Neural progenitor cell (in vitro differentiated cells): ENCODE data around the gene FGD6. TPM values are rescaled to one million over a fixed set of nuclear protein-coding genes. Genes with fewer than 3 reads are reported as not detected.

ENCODE experiments used
- DNase-seq: peaks from one replicate; pipeline ENCODE4 v3.0.0-alpha.2; 2016; ENCODE audit warnings: low spot score
- H2AFZ ChIP-seq: fragments of 200-600 bp; sonication (generic); replicated peaks from 2 replicates; pipeline ENCODE4 v1.6.1; 2016; ENCODE audit warnings: antibody characterized with exemption
- H3F3A ChIP-seq: fragments of 200-600 bp; sonication (generic); 2 replicates; pipeline ENCODE4 v1.6.1; 2016; ENCODE audit warnings: antibody characterized with exemption, low read depth
- H3K27ac ChIP-seq: fragments of 200-600 bp; sonication (generic); 2 replicates; pipeline ENCODE4 v1.5.1; 2016; ENCODE audit warnings: mild to moderate bottlenecking
- H3K27me3 ChIP-seq: fragments of 200-600 bp; sonication (generic); 2 replicates; pipeline ENCODE4 v1.6.1; 2016; ENCODE audit warnings: mild to moderate bottlenecking, moderate library complexity
- H3K36me3 ChIP-seq: fragments of 200-600 bp; sonication (generic); 2 replicates; pipeline ENCODE4 v1.5.1; 2016
- H3K4me1 ChIP-seq: fragments of 200-600 bp; sonication (generic); 2 replicates; pipeline ENCODE4 v1.6.1; 2016; ENCODE audit warnings: mixed run types
- H3K4me2 ChIP-seq: fragments of 200-600 bp; sonication (generic); 2 replicates; pipeline ENCODE4 v1.6.1; 2016
- H3K4me3 ChIP-seq: fragments of 200-600 bp; sonication (generic); 2 replicates; pipeline ENCODE4 v1.5.1; 2016
- H3K79me2 ChIP-seq: fragments of 200-600 bp; sonication (generic); 2 replicates; pipeline ENCODE4 v1.6.1; 2016; ENCODE audit warnings: low read depth
- H3K9ac ChIP-seq: fragments of 200-600 bp; sonication (generic); 2 replicates; pipeline ENCODE4 v1.6.1; 2016
- H3K9me3 ChIP-seq: fragments of 200-600 bp; sonication (generic); 2 replicates; pipeline ENCODE4 v1.5.1; 2016; ENCODE audit warnings: low read depth
- H4K20me1 ChIP-seq: fragments of 200-600 bp; sonication (generic); 2 replicates; pipeline ENCODE4 v1.6.1; 2016; ENCODE audit warnings: low read depth
- H3K27ac Mint-ChIP-seq: 3 replicates; pipeline ENCODE4 v1.8.0; 2021; ENCODE audit warnings: mixed read lengths
- H3K27me3 Mint-ChIP-seq: 2 replicates; pipeline ENCODE4 v1.8.0; 2022; ENCODE audit warnings: low read depth, mild to moderate bottlenecking, inconsistent platforms, moderate library complexity, mixed read lengths; ENCODE audit not compliant: insufficient read depth
- H3K36me3 Mint-ChIP-seq: 3 replicates; pipeline ENCODE4 v1.8.0; 2021; ENCODE audit warnings: mixed read lengths
- H3K4me1 Mint-ChIP-seq: 3 replicates; pipeline ENCODE4 v1.8.0; 2021; ENCODE audit warnings: mixed read lengths
- H3K4me3 Mint-ChIP-seq: 3 replicates; pipeline ENCODE4 v1.8.0; 2021; ENCODE audit warnings: mild to moderate bottlenecking, moderate library complexity, mixed read lengths
- H3K9me3 Mint-ChIP-seq: 3 replicates; pipeline ENCODE4 v1.8.0; 2020; ENCODE audit warnings: mixed read lengths
- EZH2 ChIP-seq: fragments of 200-600 bp; sonication (generic); IDR thresholded peaks from 2 replicates; pipeline ENCODE4 v1.6.1; 2017; ENCODE audit warnings: antibody characterized with exemption, mild to moderate bottlenecking, moderate library complexity
- EZH2phosphoT487 ChIP-seq: fragments of 200-600 bp; sonication (generic); IDR thresholded peaks from 2 replicates; pipeline ENCODE4 v1.6.1; 2017; ENCODE audit warnings: antibody characterized with exemption
- total RNA-seq: library from RNA; depleted of rRNA; stranded (reverse); fragments of >200 nt; gene quantifications from 2 replicates; pipeline ENCODE4 v1.2.3, GENCODE V29; 2015; ENCODE audit warnings: low replicate concordance
- TF ChIP-seq, protein P1 (sequence below): fragments of 200-600 bp; sonication (generic); IDR thresholded peaks from 2 replicates; pipeline ENCODE4 v1.5.1; 2017; ENCODE audit warnings: antibody characterized with exemption, mild to moderate bottlenecking

The FGD6 gene
- total RNA-seq, 1 donor from 2014 or later, result 32.0 TPM

DNA sequence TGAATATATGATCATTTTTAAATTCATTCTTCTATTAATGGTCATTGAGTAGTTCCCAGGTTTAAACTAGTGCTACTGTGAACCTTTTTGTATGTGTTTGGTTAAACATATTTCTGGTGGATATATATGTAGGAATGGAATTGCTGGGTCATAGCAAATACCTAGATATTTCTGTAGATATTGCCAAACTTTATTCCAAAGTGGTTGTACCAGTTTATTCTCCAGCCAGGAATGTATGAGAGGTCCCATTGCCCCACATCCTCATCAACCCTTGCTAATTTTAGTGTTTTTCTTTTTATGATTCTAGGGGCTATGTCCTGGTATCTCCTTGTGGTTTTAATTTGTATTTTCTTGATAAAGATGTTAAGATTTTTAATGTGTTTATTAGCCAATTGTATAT lies 3.5 kb upstream of the FGD6 start:
- Histone ChIP-seq H3K4me3 (no peak overlapping the region), H3K4me1 (peaks cover 23% of the 10 kb centered on the region), H3K27me3 (no peaks in the 10 kb centered on the region), H3K9me3 (no peaks in the 10 kb centered on the region), H2AFZ (no peak overlapping the region), H3K36me3 (no peaks in the 10 kb centered on the region), H3K79me2 (peaks cover 91% of the 10 kb centered on the region), H3K4me2 (no peak overlapping the region), H3K9ac (no peak overlapping the region), H3K27ac (no peak overlapping the region), H4K20me1 (peaks cover 45% of the 10 kb centered on the region), H3F3A (peaks cover 23% of the 10 kb centered on the region)
- H3K27me3 Mint-ChIP-seq, result no peaks in the 10 kb centered on the region
- H3K9me3 Mint-ChIP-seq, result peaks cover 3% of the 10 kb centered on the region
- no peak overlapping the region for H3K27ac Mint-ChIP-seq
- no peak for DNase-seq
- H3K4me3 Mint-ChIP-seq, result peak overlapping the region; percentile 14
- TF ChIP-seq EZH2phosphoT487 (no peak), EZH2 (no peak)
- TF ChIP-seq, protein P1, sequence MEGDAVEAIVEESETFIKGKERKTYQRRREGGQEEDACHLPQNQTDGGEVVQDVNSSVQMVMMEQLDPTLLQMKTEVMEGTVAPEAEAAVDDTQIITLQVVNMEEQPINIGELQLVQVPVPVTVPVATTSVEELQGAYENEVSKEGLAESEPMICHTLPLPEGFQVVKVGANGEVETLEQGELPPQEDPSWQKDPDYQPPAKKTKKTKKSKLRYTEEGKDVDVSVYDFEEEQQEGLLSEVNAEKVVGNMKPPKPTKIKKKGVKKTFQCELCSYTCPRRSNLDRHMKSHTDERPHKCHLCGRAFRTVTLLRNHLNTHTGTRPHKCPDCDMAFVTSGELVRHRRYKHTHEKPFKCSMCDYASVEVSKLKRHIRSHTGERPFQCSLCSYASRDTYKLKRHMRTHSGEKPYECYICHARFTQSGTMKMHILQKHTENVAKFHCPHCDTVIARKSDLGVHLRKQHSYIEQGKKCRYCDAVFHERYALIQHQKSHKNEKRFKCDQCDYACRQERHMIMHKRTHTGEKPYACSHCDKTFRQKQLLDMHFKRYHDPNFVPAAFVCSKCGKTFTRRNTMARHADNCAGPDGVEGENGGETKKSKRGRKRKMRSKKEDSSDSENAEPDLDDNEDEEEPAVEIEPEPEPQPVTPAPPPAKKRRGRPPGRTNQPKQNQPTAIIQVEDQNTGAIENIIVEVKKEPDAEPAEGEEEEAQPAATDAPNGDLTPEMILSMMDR, result no peak
- H3K36me3 Mint-ChIP-seq, result peaks cover 25% of the 10 kb centered on the region
- H3K4me1 Mint-ChIP-seq, result peaks cover 17% of the 10 kb centered on the region

DNA sequence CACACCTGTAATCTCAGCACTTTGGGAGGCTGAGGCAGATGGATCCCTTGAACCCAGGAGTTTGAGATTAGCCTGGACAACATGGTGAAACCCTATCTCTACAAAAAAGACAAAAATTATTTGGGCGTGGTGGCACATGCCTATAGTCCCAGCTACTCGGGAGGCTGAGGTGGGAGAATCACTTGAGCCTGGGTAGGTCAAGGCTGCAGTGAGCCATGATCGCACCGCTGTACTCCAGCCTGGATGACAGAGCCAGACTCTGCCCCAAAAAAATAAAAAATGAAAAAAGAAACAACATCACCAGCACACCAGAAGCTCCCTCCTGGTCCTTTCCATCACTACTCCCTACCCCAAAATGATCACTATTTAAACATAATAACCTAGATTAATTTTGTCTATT lies 2.9 kb upstream of the FGD6 start:
- peak overlapping the region; percentile 96 for H3K4me2 ChIP-seq

GRCh38 chr12:95218150-95219133 lies 1.2 kb upstream of the FGD6 start:
- Mint-ChIP-seq H3K36me3 (peaks cover 16% of the 10 kb centered on the region), H3K4me1 (peaks cover 32% of the 10 kb centered on the region), H3K4me3 (peak overlapping the region; percentile 97), H3K9me3 (peaks cover 3% of the 10 kb centered on the region), H3K27ac (peak overlapping the region; percentile 67), H3K27me3 (no peaks in the 10 kb centered on the region)
- H4K20me1 ChIP-seq, result peaks cover 34% of the 10 kb centered on the region
- H3K4me3 ChIP-seq, result peak overlapping the region; percentile 71
- peaks cover 40% of the 10 kb centered on the region for H3K4me1 ChIP-seq
- no peak for TF ChIP-seq EZH2
- TF ChIP-seq EZH2phosphoT487, result no peak
- TF ChIP-seq, protein P1, result no peak
- H3K79me2 ChIP-seq, result peaks cover 91% of the 10 kb centered on the region
- H3K27me3 ChIP-seq, result no peaks in the 10 kb centered on the region
- peak overlapping the region; percentile 87 for H2AFZ ChIP-seq
- peaks cover 24% of the 10 kb centered on the region for H3F3A ChIP-seq
- peak overlapping the region; percentile 96 for H3K4me2 ChIP-seq
- H3K36me3 ChIP-seq, result no peaks in the 10 kb centered on the region
- DNase-seq, result peak; percentile 15
- peak overlapping the region; percentile 54 for H3K9ac ChIP-seq
- H3K9me3 ChIP-seq, result no peaks in the 10 kb centered on the region
- peak overlapping the region; percentile 96 for H3K27ac ChIP-seq

More for the DNA sequence above, 2.9 kb upstream of the FGD6 start:
- Histone ChIP-seq H3K36me3 (no peaks in the 10 kb centered on the region), H3K27me3 (no peaks in the 10 kb centered on the region), H3K4me3 (peak overlapping the region; percentile 71), H3K4me1 (peaks cover 28% of the 10 kb centered on the region), H3K9ac (no peak overlapping the region), H3K27ac (no peak overlapping the region), H3K79me2 (peaks cover 91% of the 10 kb centered on the region), H4K20me1 (peaks cover 42% of the 10 kb centered on the region), H3F3A (peaks cover 24% of the 10 kb centered on the region), H2AFZ (no peak overlapping the region), H3K9me3 (no peaks in the 10 kb centered on the region)
- Mint-ChIP-seq H3K27me3 (no peaks in the 10 kb centered on the region), H3K4me1 (peaks cover 22% of the 10 kb centered on the region), H3K36me3 (peaks cover 25% of the 10 kb centered on the region), H3K27ac (no peak overlapping the region), H3K4me3 (peak overlapping the region; percentile 14), H3K9me3 (peaks cover 3% of the 10 kb centered on the region)
- DNase-seq, result no peak
- no peak for TF ChIP-seq EZH2
- no peak for TF ChIP-seq EZH2phosphoT487
- TF ChIP-seq, protein P1, result no peak
